HepG2 (cell line): Measurements from ENCODE around the gene GFY. TPM values are rescaled to one million over a fixed set of nuclear protein-coding genes. Genes with fewer than 3 reads are reported as not detected.

ENCODE experiments used
- ATAC-seq: fragments of 200-7000 bp; cut with Tn5 transposase; 3 replicates; pipeline ENCODE4 v1.9.1; 2020; ENCODE audit warnings: mild to moderate bottlenecking, moderate library complexity
- BruUV-seq: library from RNA; stranded (reverse); fragments of 400-500 nt; replicated peaks from 2 replicates; lab custom pipeline; 2021; lab: Mats Ljungman, UMichigan
- CTCF ChIA-PET: fragments of 300-600 bp; formaldehyde crosslinking; extraction: SDS; loops from one replicate; lab custom pipeline; 2021; ENCODE audit warnings: low total read pairs, inconsistent platforms, low intra/inter-chr PET ratio; lab: Yijun Ruan, JAX
- POLR2A ChIA-PET: fragments of 350-600 bp; sonication (Branson Sonifier 250); formaldehyde crosslinking; loops from one replicate; lab custom pipeline; 2020; ENCODE audit warnings: antibody characterized with exemption, inconsistent platforms; lab: Yijun Ruan, JAX
- DNase-seq: peaks from one replicate; pipeline ENCODE4 v3.0.0-alpha.2; 2015; ENCODE audit warnings: low spot score
- FAIRE-seq: peaks from 3 replicates; lab custom pipeline; 2011; peaks lifted over from hg19 to GRCh38; lab: Jason Lieb, UNC
- H2AFZ ChIP-seq: one replicate; pipeline ENCODE4 v1.6.1; 2011; ENCODE audit warnings: low read length, inconsistent platforms
- H3K27ac ChIP-seq: fragments of 300-600 bp; 3 replicates; pipeline ENCODE4 v1.8.0; 2011; ENCODE audit warnings: mixed run types, mild to moderate bottlenecking, mixed read lengths, low read length, inconsistent platforms; ENCODE audit not compliant: insufficient read depth; ENCODE audit errors: extremely low read length
- H3K27me3 ChIP-seq, 2 experiments: fragments of 200-600 bp in 1 of 2; 2 replicates in 1 of 2; 3 replicates in 1 of 2; pipeline versions ENCODE4 v1.6.0 to v1.8.0; 2011; ENCODE audit warnings: low read length in 2 of 2, mild to moderate bottlenecking in 2 of 2, moderate library complexity in 2 of 2, inconsistent platforms in 1 of 2; ENCODE audit not compliant: insufficient read depth in 2 of 2, control insufficient read depth in 1 of 2
- H3K36me3 ChIP-seq, 2 experiments: fragments of 200-600 bp in 1 of 2; replicated peaks in 1 of 2; 2 replicates in 1 of 2; 3 replicates in 1 of 2; pipeline versions ENCODE4 v1.5.1 to v1.8.0; 2011; ENCODE audit warnings: low read length in 2 of 2, inconsistent platforms in 1 of 2; ENCODE audit not compliant: insufficient read depth in 2 of 2, control insufficient read depth in 1 of 2
- H3K4me1 ChIP-seq: 2 replicates; pipeline ENCODE4 v1.5.1; 2012; ENCODE audit warnings: low read length, inconsistent platforms; ENCODE audit not compliant: insufficient read depth
- H3K4me2 ChIP-seq: 2 replicates; pipeline ENCODE4 v1.6.0; 2011; ENCODE audit warnings: low read depth, low read length, inconsistent platforms
- H3K4me3 ChIP-seq, 3 experiments: fragments of 200-600 bp in 1 of 3; sonication (generic), shearing (Covaris generic) in 1 of 3; replicated peaks in 1 of 3; 2 replicates each; pipeline ENCODE4 v1.5.1; 2011 to 2016; ENCODE audit warnings: low read length in 3 of 3, inconsistent platforms in 2 of 3, low read depth in 2 of 3, mild to moderate bottlenecking in 2 of 3, control low read depth in 1 of 3, mixed read lengths in 1 of 3; ENCODE audit not compliant: insufficient read depth in 1 of 3
- H3K79me2 ChIP-seq: one replicate; pipeline ENCODE4 v1.6.1; 2011; ENCODE audit warnings: low read length, inconsistent platforms; ENCODE audit not compliant: insufficient read depth
- H3K9ac ChIP-seq: 2 replicates; pipeline ENCODE4 v1.6.0; 2011; ENCODE audit warnings: mild to moderate bottlenecking, low read depth, low read length, inconsistent platforms; ENCODE audit not compliant: insufficient read depth
- H3K9me3 ChIP-seq: 2 replicates; pipeline ENCODE4 v1.5.1; 2012; ENCODE audit warnings: mild to moderate bottlenecking, low read length
- H4K20me1 ChIP-seq: 2 replicates; pipeline ENCODE4 v1.6.0; 2011; ENCODE audit warnings: inconsistent platforms, mild to moderate bottlenecking, low read length, moderate library complexity; ENCODE audit not compliant: insufficient read depth
- GABPB1 ChIP-seq: IDR thresholded peaks from 2 replicates; pipeline ENCODE4 v1.6.1; 2016; ENCODE audit warnings: mild to moderate bottlenecking, missing genetic modification reagents, moderate library complexity, missing compliant biosample characterization
- HOXA7 ChIP-seq: sonication (generic); formaldehyde crosslinking; IDR thresholded peaks from 2 replicates; pipeline ENCODE4 v1.8.1; 2022; ENCODE audit warnings: mild to moderate bottlenecking, missing genetic modification reagents, moderate library complexity
- JUND ChIP-seq: sonication (generic); formaldehyde crosslinking; IDR thresholded peaks from 2 replicates; pipeline ENCODE4 v1.8.0; 2022; ENCODE audit warnings: mild to moderate bottlenecking, missing genetic modification reagents
- KMT2A ChIP-seq: sonication (generic); formaldehyde crosslinking; IDR thresholded peaks from 2 replicates; pipeline ENCODE4 v1.4.0; 2020; ENCODE audit warnings: missing genetic modification reagents
- MED13 ChIP-seq: sonication (generic); formaldehyde crosslinking; IDR thresholded peaks from 2 replicates; pipeline ENCODE4 v1.5.0; 2020; ENCODE audit warnings: missing genetic modification reagents
- MTA3 ChIP-seq: sonication (generic); formaldehyde crosslinking; IDR thresholded peaks from 2 replicates; pipeline ENCODE4 v1.4.0; 2020; ENCODE audit warnings: missing genetic modification reagents
- PCBP2 ChIP-seq: fragments of 200-400 bp; formaldehyde crosslinking; optimal IDR thresholded peaks from 2 replicates; pipeline ENCODE3; 2018; ENCODE audit warnings: low read length, low read depth; ENCODE audit not compliant: poor library complexity, severe bottlenecking
- PRDM4 ChIP-seq: sonication (generic); formaldehyde crosslinking; IDR thresholded peaks from 2 replicates; pipeline ENCODE4 v1.9.0; 2021; ENCODE audit warnings: missing genetic modification reagents, borderline replicate concordance
- TBP ChIP-seq: sonication (generic); formaldehyde crosslinking; IDR thresholded peaks from 2 replicates; pipeline ENCODE4 v1.5.0; 2020; ENCODE audit warnings: missing genetic modification reagents
- ZMAT5 ChIP-seq: sonication (generic); formaldehyde crosslinking; IDR thresholded peaks from 2 replicates; pipeline ENCODE4 v1.5.0; 2020; ENCODE audit warnings: mild to moderate bottlenecking, low read depth, missing genetic modification reagents, borderline replicate concordance
- ZNF143 ChIP-seq: sonication (generic); formaldehyde crosslinking; IDR thresholded peaks from 2 replicates; pipeline ENCODE4 v1.4.0; 2020; ENCODE audit warnings: missing genetic modification reagents
- ZNF205 ChIP-seq: IDR thresholded peaks from 2 replicates; pipeline ENCODE4 v1.6.1; 2018; ENCODE audit warnings: missing biosample characterization, missing genetic modification reagents
- ZNF564 ChIP-seq: sonication (generic); formaldehyde crosslinking; IDR thresholded peaks from 2 replicates; pipeline ENCODE4 v1.8.1; 2023; ENCODE audit warnings: mild to moderate bottlenecking, missing genetic modification reagents
- ZSCAN25 ChIP-seq: sonication (generic); formaldehyde crosslinking; IDR thresholded peaks from 2 replicates; pipeline ENCODE4 v1.8.0; 2022; ENCODE audit warnings: mild to moderate bottlenecking, missing genetic modification reagents
- WGBS: methylation state at CpG from one replicate; pipeline ENCODE4 v1.1.6; 2017; ENCODE audit warnings: low lambda C conversion rate; 5-methylcytosine and 5-hydroxymethylcytosine counted together
- in situ Hi-C: cut with HindIII; loops from 2 replicates; pipeline ENCODE4 v1.10.0; 2017; ENCODE audit warnings: low pct_unique_long_range_greater_than_20kb; ENCODE audit not compliant: extremely low pct_ligation_motif_present
- intact Hi-C: fragments of 100-400 bp; cut with micrococcal nuclease; formaldehyde crosslinking; loops from one replicate; pipeline ENCODE4 v1.10.0; 2022; ENCODE audit not compliant: unreplicated experiment
- polyA plus RNA-seq, 8 experiments: library from polyadenylated mRNA; depleted of rRNA in 3 of 8; stranded (reverse) in 7 of 8; unstranded in 1 of 8; fragments of >200 nt; fragmentation: Illumina TruSeq in 4 of 8; extraction: Trizol in 4 of 8; gene quantifications; 2 replicates each; pipeline versions ENCODE4 v1.2.1 to v1.2.3, GENCODE V29; 2011 to 2016; ENCODE audit warnings: low read depth in 4 of 8, missing spikeins in 1 of 8, mixed read lengths in 1 of 8; ENCODE audit not compliant: insufficient read depth in 1 of 8
- total RNA-seq, 5 experiments: library from RNA; depleted of rRNA; stranded (reverse); fragments of >200 nt; fragmentation: Illumina TruSeq; extraction: Trizol; gene quantifications; 2 replicates each; pipeline ENCODE4 v1.2.3, GENCODE V29; 2016; ENCODE audit warnings: low read depth in 1 of 5
- TF ChIP-seq, protein P1 (sequence below): sonication (generic); formaldehyde crosslinking; IDR thresholded peaks from 2 replicates; pipeline ENCODE4 v1.9.0; 2022; ENCODE audit warnings: missing genetic modification reagents, mild to moderate bottlenecking, borderline replicate concordance
- TF ChIP-seq, protein P2 (sequence below): sonication (generic); formaldehyde crosslinking; IDR thresholded peaks from 2 replicates; pipeline ENCODE4 v1.5.1; 2020; ENCODE audit warnings: missing genetic modification reagents, mild to moderate bottlenecking, borderline replicate concordance
- TF ChIP-seq, protein P3 (sequence below): sonication (generic); formaldehyde crosslinking; IDR thresholded peaks from 2 replicates; pipeline ENCODE4 v1.5.1; 2020; ENCODE audit warnings: missing genetic modification reagents, mild to moderate bottlenecking, borderline replicate concordance

Gene GFY
- total and polyA plus RNA-seq, 2 of the 13 experiments (the other 11 are each of a cell fraction or from before 2014, with no cell fraction given) = not detected

DNA sequence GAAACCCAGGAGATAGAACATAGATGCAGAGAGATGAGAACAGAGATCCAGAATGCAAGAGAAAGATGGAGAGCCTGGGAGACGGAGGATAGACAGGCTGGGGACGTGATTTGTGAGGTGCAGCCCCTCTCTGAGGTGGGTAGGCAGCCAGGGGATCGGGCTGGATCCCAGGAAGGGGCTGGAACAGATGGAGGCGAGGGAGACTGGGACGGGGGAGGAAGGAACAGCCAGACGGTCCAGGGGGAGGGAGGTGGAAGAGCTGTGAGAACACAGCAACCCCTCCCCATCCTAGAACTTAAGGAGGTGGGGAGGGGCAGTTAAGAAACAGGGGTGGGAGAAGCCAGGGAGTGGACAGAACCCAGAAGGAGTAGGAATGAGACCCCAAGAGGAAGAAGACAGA is 13.1 kb downstream of the GFY start:
- Histone ChIP-seq H3K4me2 (no peak overlapping the region), H3K4me3 (no peak overlapping the region), H3K36me3 (no peaks in the 10 kb centered on the region), H3K79me2 (no peaks in the 10 kb centered on the region), H3K9me3 (no peaks in the 10 kb centered on the region), H2AFZ (no peak overlapping the region), H3K4me1 (peaks cover 12% of the 10 kb centered on the region), H3K9ac (no peak overlapping the region), H3K27me3 (peaks cover 8 to 84% of the 10 kb centered on the region in 2 experiments), H3K27ac (no peak overlapping the region), H4K20me1 (peaks cover 5% of the 10 kb centered on the region; the same call in 1 of the 2 replicates)
- in situ Hi-C loops = no loop called here
- intact Hi-C loops = no loop called here
- DNase-seq (no peak), ATAC-seq (no peak), FAIRE-seq (no peak)
- POLR2A ChIA-PET = no interaction called here
- CTCF ChIA-PET = no interaction called here
- 3% methylated on average over 6 of the region's 6 CpGs for WGBS
- no TSS peak for BruUV-seq
- TF ChIP-seq, protein P1, sequence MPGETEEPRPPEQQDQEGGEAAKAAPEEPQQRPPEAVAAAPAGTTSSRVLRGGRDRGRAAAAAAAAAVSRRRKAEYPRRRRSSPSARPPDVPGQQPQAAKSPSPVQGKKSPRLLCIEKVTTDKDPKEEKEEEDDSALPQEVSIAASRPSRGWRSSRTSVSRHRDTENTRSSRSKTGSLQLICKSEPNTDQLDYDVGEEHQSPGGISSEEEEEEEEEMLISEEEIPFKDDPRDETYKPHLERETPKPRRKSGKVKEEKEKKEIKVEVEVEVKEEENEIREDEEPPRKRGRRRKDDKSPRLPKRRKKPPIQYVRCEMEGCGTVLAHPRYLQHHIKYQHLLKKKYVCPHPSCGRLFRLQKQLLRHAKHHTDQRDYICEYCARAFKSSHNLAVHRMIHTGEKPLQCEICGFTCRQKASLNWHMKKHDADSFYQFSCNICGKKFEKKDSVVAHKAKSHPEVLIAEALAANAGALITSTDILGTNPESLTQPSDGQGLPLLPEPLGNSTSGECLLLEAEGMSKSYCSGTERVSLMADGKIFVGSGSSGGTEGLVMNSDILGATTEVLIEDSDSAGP (CRISPR knock-in tag) = no peak
- no peak for TF ChIP-seq ZMAT5 (CRISPR knock-in tag)
- no peak for TF ChIP-seq MED13 (CRISPR knock-in tag)
- no peak for TF ChIP-seq ZNF143 (CRISPR knock-in tag)
- TF ChIP-seq ZNF205 = no peak
- no peak for TF ChIP-seq HOXA7 (CRISPR knock-in tag)
- TF ChIP-seq, protein P2, sequence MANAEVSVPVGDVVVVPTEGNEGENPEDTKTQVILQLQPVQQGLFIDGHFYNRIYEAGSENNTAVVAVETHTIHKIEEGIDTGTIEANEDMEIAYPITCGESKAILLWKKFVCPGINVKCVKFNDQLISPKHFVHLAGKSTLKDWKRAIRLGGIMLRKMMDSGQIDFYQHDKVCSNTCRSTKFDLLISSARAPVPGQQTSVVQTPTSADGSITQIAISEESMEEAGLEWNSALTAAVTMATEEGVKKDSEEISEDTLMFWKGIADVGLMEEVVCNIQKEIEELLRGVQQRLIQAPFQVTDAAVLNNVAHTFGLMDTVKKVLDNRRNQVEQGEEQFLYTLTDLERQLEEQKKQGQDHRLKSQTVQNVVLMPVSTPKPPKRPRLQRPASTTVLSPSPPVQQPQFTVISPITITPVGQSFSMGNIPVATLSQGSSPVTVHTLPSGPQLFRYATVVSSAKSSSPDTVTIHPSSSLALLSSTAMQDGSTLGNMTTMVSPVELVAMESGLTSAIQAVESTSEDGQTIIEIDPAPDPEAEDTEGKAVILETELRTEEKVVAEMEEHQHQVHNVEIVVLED (CRISPR knock-in tag) = no peak
- no peak for TF ChIP-seq JUND (CRISPR knock-in tag)
- no peak for TF ChIP-seq ZSCAN25 (CRISPR knock-in tag)
- no peak for TF ChIP-seq PRDM4 (CRISPR knock-in tag)
- TF ChIP-seq, protein P3, sequence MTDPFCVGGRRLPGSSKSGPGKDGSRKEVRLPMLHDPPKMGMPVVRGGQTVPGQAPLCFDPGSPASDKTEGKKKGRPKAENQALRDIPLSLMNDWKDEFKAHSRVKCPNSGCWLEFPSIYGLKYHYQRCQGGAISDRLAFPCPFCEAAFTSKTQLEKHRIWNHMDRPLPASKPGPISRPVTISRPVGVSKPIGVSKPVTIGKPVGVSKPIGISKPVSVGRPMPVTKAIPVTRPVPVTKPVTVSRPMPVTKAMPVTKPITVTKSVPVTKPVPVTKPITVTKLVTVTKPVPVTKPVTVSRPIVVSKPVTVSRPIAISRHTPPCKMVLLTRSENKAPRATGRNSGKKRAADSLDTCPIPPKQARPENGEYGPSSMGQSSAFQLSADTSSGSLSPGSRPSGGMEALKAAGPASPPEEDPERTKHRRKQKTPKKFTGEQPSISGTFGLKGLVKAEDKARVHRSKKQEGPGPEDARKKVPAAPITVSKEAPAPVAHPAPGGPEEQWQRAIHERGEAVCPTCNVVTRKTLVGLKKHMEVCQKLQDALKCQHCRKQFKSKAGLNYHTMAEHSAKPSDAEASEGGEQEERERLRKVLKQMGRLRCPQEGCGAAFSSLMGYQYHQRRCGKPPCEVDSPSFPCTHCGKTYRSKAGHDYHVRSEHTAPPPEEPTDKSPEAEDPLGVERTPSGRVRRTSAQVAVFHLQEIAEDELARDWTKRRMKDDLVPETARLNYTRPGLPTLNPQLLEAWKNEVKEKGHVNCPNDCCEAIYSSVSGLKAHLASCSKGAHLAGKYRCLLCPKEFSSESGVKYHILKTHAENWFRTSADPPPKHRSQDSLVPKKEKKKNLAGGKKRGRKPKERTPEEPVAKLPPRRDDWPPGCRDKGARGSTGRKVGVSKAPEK = no peak
- no peak for TF ChIP-seq ZNF564 (CRISPR knock-in tag)
- no peak for TF ChIP-seq TBP (CRISPR knock-in tag)
- TF ChIP-seq KMT2A = no peak
- no peak for TF ChIP-seq PCBP2
- TF ChIP-seq GABPB1 = no peak
- TF ChIP-seq MTA3 (CRISPR knock-in tag) = no peak
